ACC112 (cell line): ENCODE data around the gene RNU7-1.
"Not testable (repeated sequence)": the region's sequence is repeated elsewhere in the genome, so short reads cannot be mapped to it uniquely, and the experiment has no call there.

ENCODE experiments used
- H2AFZ ChIP-seq: fragments of 200-600 bp; sonication (generic); one replicate; pipeline ENCODE4 v1.6.0; 2017; ENCODE audit warnings: antibody characterized with exemption, low read length; ENCODE audit not compliant: unreplicated experiment
- H3K27ac ChIP-seq: fragments of 200-600 bp; sonication (generic); 2 replicates; pipeline ENCODE4 v1.5.1; 2014; ENCODE audit warnings: low read depth, mild to moderate bottlenecking, antibody characterized with exemption, low read length, moderate library complexity
- H3K27me3 ChIP-seq: fragments of 200-600 bp; sonication (generic); 2 replicates; pipeline ENCODE4 v1.6.1; 2014; ENCODE audit warnings: mild to moderate bottlenecking, antibody characterized with exemption, low read length, moderate library complexity, mixed read lengths; ENCODE audit not compliant: insufficient read depth
- H3K36me3 ChIP-seq: fragments of 200-600 bp; sonication (generic); 2 replicates; pipeline ENCODE4 v1.6.1; 2016; ENCODE audit warnings: mild to moderate bottlenecking, antibody characterized with exemption, low read length, moderate library complexity, mixed read lengths; ENCODE audit not compliant: insufficient read depth
- H3K4me1 ChIP-seq: fragments of 200-600 bp; sonication (generic); one replicate; pipeline ENCODE4 v1.6.1; 2016; ENCODE audit warnings: low read length, mixed read lengths; ENCODE audit not compliant: insufficient read depth, unreplicated experiment, control insufficient read depth
- H3K4me3 ChIP-seq: fragments of 200-600 bp; sonication (generic); 2 replicates; pipeline ENCODE4 v1.5.1; 2014; ENCODE audit warnings: mild to moderate bottlenecking, low read depth, low read length
- H3K79me2 ChIP-seq: fragments of 200-600 bp; sonication (generic); one replicate; pipeline ENCODE4 v1.6.0; 2016; ENCODE audit warnings: low read length; ENCODE audit not compliant: control insufficient read depth, unreplicated experiment, insufficient read depth

RNU7-1 gene

GRCh38 chr12:6908141-6908540 is 35.5 kb upstream of the RNU7-1 start:
- H3K36me3 ChIP-seq, H2AFZ ChIP-seq, H3K27ac ChIP-seq, H3K27me3 ChIP-seq, H3K4me3 ChIP-seq, H3K79me2 ChIP-seq: not testable (repeated sequence)
- H3K4me1 ChIP-seq, result peaks cover 12% of the 10 kb centered on the region

GRCh38 chr12:6909421-6910145 is 34.0 kb upstream of the RNU7-1 start:
- Histone ChIP-seq H3K27ac (no peak overlapping the region), H3K27me3 (no peaks in the 10 kb centered on the region), H3K4me1 (peaks cover 12% of the 10 kb centered on the region), H3K36me3 (peaks cover 6% of the 10 kb centered on the region; the same call in 1 of the 2 replicates), H3K79me2 (no peaks in the 10 kb centered on the region), H3K4me3 (no peak overlapping the region), H2AFZ (no peak overlapping the region)

GRCh38 chr12:6912164-6912935 is 31.3 kb upstream of the RNU7-1 start:
- Histone ChIP-seq H3K27ac (no peak overlapping the region), H3K79me2 (peaks cover 15% of the 10 kb centered on the region), H3K4me1 (peaks cover 10% of the 10 kb centered on the region), H3K4me3 (no peak overlapping the region), H3K27me3 (no peaks in the 10 kb centered on the region), H3K36me3 (peaks cover 11% of the 10 kb centered on the region; the same call in 1 of the 2 replicates), H2AFZ (no peak overlapping the region)

GRCh38 chr12:6914246-6914946 is 29.2 kb upstream of the RNU7-1 start, which contains the start of gene ENO2:
Gene ENO2, plus strand, starts transcription at chr12:6914580. Its CDS starts 1,253 bp downstream, at chr12:6915833.
- H3K27me3 ChIP-seq, result no peaks in the 10 kb centered on the region
- peaks cover 12% of the 10 kb centered on the region; the same call in 1 of the 2 replicates for H3K36me3 ChIP-seq
- H3K4me1 ChIP-seq, result peaks cover 10% of the 10 kb centered on the region
- peaks cover 15% of the 10 kb centered on the region for H3K79me2 ChIP-seq
- peak within 1 kb of the TSS; percentile 19 for H2AFZ ChIP-seq
- peak within 1 kb of the TSS; percentile 90 for H3K4me3 ChIP-seq
- H3K27ac ChIP-seq, result peak within 1 kb of the TSS; percentile 12; the same call in 1 of the 2 replicates

- peaks cover 17% of the 10 kb centered on the region; the same call in 1 of the 2 replicates for H3K36me3 ChIP-seq
These were observed 28.4 kb upstream of the RNU7-1 start for GRCh38 chr12:6914947-6915788.

GRCh38 chr12:6915789-6916285 is 27.8 kb upstream of the RNU7-1 start:
- Histone ChIP-seq H3K79me2 (peaks cover 15% of the 10 kb centered on the region), H3K4me3 (peak overlapping the region; percentile 90), H3K27ac (no peak overlapping the region), H3K4me1 (peaks cover 10% of the 10 kb centered on the region), H2AFZ (no peak overlapping the region), H3K27me3 (no peaks in the 10 kb centered on the region), H3K36me3 (peaks cover 17% of the 10 kb centered on the region; the same call in 1 of the 2 replicates)

More at GRCh38 chr12:6914947-6915788, 28.4 kb upstream of the RNU7-1 start:
- Histone ChIP-seq H3K27ac (no peak overlapping the region), H3K27me3 (no peaks in the 10 kb centered on the region), H2AFZ (no peak overlapping the region), H3K79me2 (peaks cover 15% of the 10 kb centered on the region), H3K4me3 (peak overlapping the region; percentile 90), H3K4me1 (peaks cover 10% of the 10 kb centered on the region)

- H3K4me1 ChIP-seq, result peaks cover 10% of the 10 kb centered on the region
- no peak overlapping the region for H2AFZ ChIP-seq
- H3K36me3 ChIP-seq, result peaks cover 17% of the 10 kb centered on the region; the same call in 1 of the 2 replicates
- no peak overlapping the region for H3K27ac ChIP-seq
- peaks cover 15% of the 10 kb centered on the region for H3K79me2 ChIP-seq
- peak overlapping the region; percentile 90; the same call in 1 of the 2 replicates for H3K4me3 ChIP-seq
- no peaks in the 10 kb centered on the region for H3K27me3 ChIP-seq
These were observed 27.0 kb upstream of the RNU7-1 start for GRCh38 chr12:6916426-6917200.

GRCh38 chr12:6917491-6918231 is 26.0 kb upstream of the RNU7-1 start:
- H3K27ac ChIP-seq, result no peak overlapping the region

GRCh38 chr12:6919588-6919987 is 24.0 kb upstream of the RNU7-1 start:
- no peak overlapping the region for H2AFZ ChIP-seq
- H3K79me2 ChIP-seq, result peaks cover 15% of the 10 kb centered on the region
- H3K4me1 ChIP-seq, result peaks cover 8% of the 10 kb centered on the region
- H3K27ac ChIP-seq, result no peak overlapping the region
- H3K4me3 ChIP-seq, result no peak overlapping the region
- H3K27me3 ChIP-seq, result no peaks in the 10 kb centered on the region
- peaks cover 17% of the 10 kb centered on the region; the same call in 1 of the 2 replicates for H3K36me3 ChIP-seq

More at GRCh38 chr12:6917491-6918231, 26.0 kb upstream of the RNU7-1 start:
- Histone ChIP-seq H3K36me3 (peaks cover 17% of the 10 kb centered on the region; the same call in 1 of the 2 replicates), H2AFZ (no peak overlapping the region), H3K79me2 (peaks cover 15% of the 10 kb centered on the region), H3K4me3 (no peak overlapping the region), H3K27me3 (no peaks in the 10 kb centered on the region), H3K4me1 (peaks cover 10% of the 10 kb centered on the region)
